Neural cell (in vitro differentiated cells): Measurements from ENCODE around the gene DDA1. TPM values are rescaled to one million over a fixed set of nuclear protein-coding genes. Genes with fewer than 3 reads are reported as not detected.

Source experiments
- H2AFZ ChIP-seq: fragments of 200-600, 300-800 bp; sonication (generic), shearing (Covaris generic); 2 replicates; pipeline ENCODE4 v1.6.0; 2014; ENCODE audit warnings: low read depth, mild to moderate bottlenecking, antibody characterized with exemption, low read length, moderate library complexity
- H3F3A ChIP-seq: fragments of 200-600 bp; shearing (Covaris generic); 2 replicates; pipeline ENCODE4 v1.6.1; 2016; ENCODE audit warnings: mild to moderate bottlenecking, moderate library complexity, mixed read lengths, antibody characterized with exemption, low read length; ENCODE audit not compliant: insufficient read depth, poor library complexity, severe bottlenecking
- H3K27ac ChIP-seq: fragments of 200-600, 300-800 bp; sonication (generic), shearing (Covaris generic); 2 replicates; pipeline ENCODE4 v1.5.1; 2014; ENCODE audit warnings: mild to moderate bottlenecking, low read length, moderate library complexity
- H3K27me3 ChIP-seq: fragments of 300-800, 200-600 bp; sonication (generic), shearing (Covaris generic); 2 replicates; pipeline ENCODE4 v1.6.0; 2014; ENCODE audit warnings: mild to moderate bottlenecking, low read depth, low read length, moderate library complexity; ENCODE audit not compliant: insufficient read depth
- H3K36me3 ChIP-seq: fragments of 300-800, 200-600 bp; sonication (generic), shearing (Covaris generic); 2 replicates; pipeline ENCODE4 v1.5.1; 2014; ENCODE audit warnings: mild to moderate bottlenecking, antibody characterized with exemption, low read length, moderate library complexity; ENCODE audit not compliant: insufficient read depth
- H3K4me2 ChIP-seq: fragments of 300-800, 200-600 bp; sonication (generic), shearing (Covaris generic); 2 replicates; pipeline ENCODE4 v1.6.0; 2014; ENCODE audit warnings: mild to moderate bottlenecking, low read length
- H3K4me3 ChIP-seq: fragments of 300-800, 200-600 bp; sonication (generic), shearing (Covaris generic); 2 replicates; pipeline ENCODE4 v1.5.1; 2014; ENCODE audit warnings: mild to moderate bottlenecking, low read length, moderate library complexity
- H3K79me2 ChIP-seq: fragments of 200-600 bp; shearing (Covaris generic); replicated peaks from 2 replicates; pipeline ENCODE4 v1.6.0; 2014; ENCODE audit warnings: mild to moderate bottlenecking, low read length, moderate library complexity; ENCODE audit not compliant: insufficient read depth
- H3K9ac ChIP-seq: fragments of 300-800, 200-600 bp; sonication (generic), shearing (Covaris generic); 2 replicates; pipeline ENCODE4 v1.6.1; 2016; ENCODE audit warnings: mild to moderate bottlenecking, low read length, mixed read lengths
- H3K9me2 ChIP-seq: fragments of 200-600 bp; shearing (Covaris generic); 2 replicates; pipeline ENCODE4 v1.6.1; 2016; ENCODE audit warnings: mild to moderate bottlenecking, low read length, mixed read lengths; ENCODE audit not compliant: insufficient read depth
- H3K9me3 ChIP-seq: fragments of 200-600, 300-800 bp; sonication (generic), shearing (Covaris generic); 2 replicates; pipeline ENCODE4 v1.6.1; 2016; ENCODE audit warnings: mild to moderate bottlenecking, mixed run types, low read length, moderate library complexity, mixed read lengths
- H4K20me1 ChIP-seq: fragments of 200-600 bp; shearing (Covaris generic); 2 replicates; pipeline ENCODE4 v1.6.1; 2016; ENCODE audit warnings: mild to moderate bottlenecking, mixed run types; ENCODE audit not compliant: insufficient read depth
- EP300 ChIP-seq: fragments of 450-650 bp; conservative IDR thresholded peaks from 2 replicates; pipeline ENCODE4 v1.6.1; 2014; ENCODE audit warnings: antibody characterized with exemption, mild to moderate bottlenecking, moderate library complexity; ENCODE audit not compliant: poor library complexity, severe bottlenecking
- EZH2 ChIP-seq: fragments of 200-600, 300-800 bp; shearing (Covaris generic), sonication (generic); IDR thresholded peaks from 2 replicates; pipeline ENCODE4 v1.6.1; 2014; ENCODE audit warnings: antibody characterized with exemption, low read length, borderline replicate concordance, mild to moderate bottlenecking; ENCODE audit not compliant: insufficient read depth, poor library complexity, severe bottlenecking
- MXI1 ChIP-seq: fragments of 450-650 bp; conservative IDR thresholded peaks from 2 replicates; pipeline ENCODE4 v1.6.1; 2014; ENCODE audit warnings: antibody characterized with exemption, mild to moderate bottlenecking; ENCODE audit not compliant: poor library complexity, severe bottlenecking
- POLR2AphosphoS5 ChIP-seq: IDR thresholded peaks from 2 replicates; pipeline ENCODE4 v1.6.1; 2012
- RAD21 ChIP-seq: fragments of 450-650 bp; conservative IDR thresholded peaks from 2 replicates; pipeline ENCODE4 v1.6.1; 2014; ENCODE audit warnings: antibody characterized with exemption, mild to moderate bottlenecking, moderate library complexity
- SMC3 ChIP-seq: fragments of 450-650 bp; conservative IDR thresholded peaks from 2 replicates; pipeline ENCODE4 v1.6.1; 2014; ENCODE audit warnings: antibody characterized with exemption, mild to moderate bottlenecking, moderate library complexity; ENCODE audit not compliant: poor library complexity
- TAF1 ChIP-seq: IDR thresholded peaks from 2 replicates; pipeline ENCODE4 v1.6.1; 2012; ENCODE audit warnings: low read depth
- polyA plus RNA-seq: library from polyadenylated mRNA; depleted of rRNA; stranded (reverse); fragments of >200 nt; gene quantifications from 2 replicates; pipeline ENCODE4 v1.2.3, GENCODE V29; 2014
- TF ChIP-seq, protein P1 (sequence below): IDR thresholded peaks from 2 replicates; pipeline ENCODE4 v1.6.1; 2012; ENCODE audit warnings: borderline replicate concordance
- TF ChIP-seq, protein P2 (sequence below): fragments of 450-650 bp; IDR thresholded peaks from 2 replicates; pipeline ENCODE4 v1.5.1; 2014; ENCODE audit warnings: antibody characterized with exemption, mild to moderate bottlenecking, moderate library complexity; ENCODE audit not compliant: poor library complexity, severe bottlenecking

The DDA1 gene
- polyA plus RNA-seq, 1 donor from 2014 or later, result 25.4 TPM

DNA sequence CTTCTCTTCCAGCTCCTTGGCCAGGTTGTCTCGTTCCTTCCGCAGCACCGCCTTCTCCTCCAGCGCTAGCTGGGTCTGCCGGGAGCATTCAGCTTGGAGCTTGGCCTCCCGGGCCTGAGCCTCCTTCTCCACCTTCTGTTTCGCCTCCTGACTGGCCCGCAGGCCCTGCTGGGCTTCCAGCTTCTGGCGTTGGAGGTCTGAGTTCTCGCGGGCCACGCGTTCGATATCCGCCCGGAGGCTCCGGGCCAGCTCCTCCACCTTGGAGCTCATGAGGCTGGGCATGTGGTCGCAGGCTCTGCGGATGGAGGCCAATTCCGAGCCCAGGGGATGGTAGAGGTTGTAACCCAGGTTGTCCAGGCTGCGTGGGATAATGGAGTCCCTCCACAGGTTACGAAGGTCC is 56.0 kb downstream of the DDA1 start:
- Histone ChIP-seq H3K79me2 (no peaks in the 10 kb centered on the region), H2AFZ (no peak overlapping the region), H3F3A (no peaks in the 10 kb centered on the region), H3K4me2 (no peak overlapping the region), H3K36me3 (no peaks in the 10 kb centered on the region), H3K9me3 (no peaks in the 10 kb centered on the region), H4K20me1 (no peaks in the 10 kb centered on the region), H3K27me3 (no peaks in the 10 kb centered on the region), H3K27ac (no peak overlapping the region), H3K9ac (no peak overlapping the region), H3K4me3 (no peak overlapping the region), H3K9me2 (no peaks in the 10 kb centered on the region)
- TF ChIP-seq RAD21, result no peak
- TF ChIP-seq TAF1, result no peak
- no peak for TF ChIP-seq EZH2
- TF ChIP-seq, protein P1, sequence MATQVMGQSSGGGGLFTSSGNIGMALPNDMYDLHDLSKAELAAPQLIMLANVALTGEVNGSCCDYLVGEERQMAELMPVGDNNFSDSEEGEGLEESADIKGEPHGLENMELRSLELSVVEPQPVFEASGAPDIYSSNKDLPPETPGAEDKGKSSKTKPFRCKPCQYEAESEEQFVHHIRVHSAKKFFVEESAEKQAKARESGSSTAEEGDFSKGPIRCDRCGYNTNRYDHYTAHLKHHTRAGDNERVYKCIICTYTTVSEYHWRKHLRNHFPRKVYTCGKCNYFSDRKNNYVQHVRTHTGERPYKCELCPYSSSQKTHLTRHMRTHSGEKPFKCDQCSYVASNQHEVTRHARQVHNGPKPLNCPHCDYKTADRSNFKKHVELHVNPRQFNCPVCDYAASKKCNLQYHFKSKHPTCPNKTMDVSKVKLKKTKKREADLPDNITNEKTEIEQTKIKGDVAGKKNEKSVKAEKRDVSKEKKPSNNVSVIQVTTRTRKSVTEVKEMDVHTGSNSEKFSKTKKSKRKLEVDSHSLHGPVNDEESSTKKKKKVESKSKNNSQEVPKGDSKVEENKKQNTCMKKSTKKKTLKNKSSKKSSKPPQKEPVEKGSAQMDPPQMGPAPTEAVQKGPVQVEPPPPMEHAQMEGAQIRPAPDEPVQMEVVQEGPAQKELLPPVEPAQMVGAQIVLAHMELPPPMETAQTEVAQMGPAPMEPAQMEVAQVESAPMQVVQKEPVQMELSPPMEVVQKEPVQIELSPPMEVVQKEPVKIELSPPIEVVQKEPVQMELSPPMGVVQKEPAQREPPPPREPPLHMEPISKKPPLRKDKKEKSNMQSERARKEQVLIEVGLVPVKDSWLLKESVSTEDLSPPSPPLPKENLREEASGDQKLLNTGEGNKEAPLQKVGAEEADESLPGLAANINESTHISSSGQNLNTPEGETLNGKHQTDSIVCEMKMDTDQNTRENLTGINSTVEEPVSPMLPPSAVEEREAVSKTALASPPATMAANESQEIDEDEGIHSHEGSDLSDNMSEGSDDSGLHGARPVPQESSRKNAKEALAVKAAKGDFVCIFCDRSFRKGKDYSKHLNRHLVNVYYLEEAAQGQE, result no peak
- TF ChIP-seq, protein P2, sequence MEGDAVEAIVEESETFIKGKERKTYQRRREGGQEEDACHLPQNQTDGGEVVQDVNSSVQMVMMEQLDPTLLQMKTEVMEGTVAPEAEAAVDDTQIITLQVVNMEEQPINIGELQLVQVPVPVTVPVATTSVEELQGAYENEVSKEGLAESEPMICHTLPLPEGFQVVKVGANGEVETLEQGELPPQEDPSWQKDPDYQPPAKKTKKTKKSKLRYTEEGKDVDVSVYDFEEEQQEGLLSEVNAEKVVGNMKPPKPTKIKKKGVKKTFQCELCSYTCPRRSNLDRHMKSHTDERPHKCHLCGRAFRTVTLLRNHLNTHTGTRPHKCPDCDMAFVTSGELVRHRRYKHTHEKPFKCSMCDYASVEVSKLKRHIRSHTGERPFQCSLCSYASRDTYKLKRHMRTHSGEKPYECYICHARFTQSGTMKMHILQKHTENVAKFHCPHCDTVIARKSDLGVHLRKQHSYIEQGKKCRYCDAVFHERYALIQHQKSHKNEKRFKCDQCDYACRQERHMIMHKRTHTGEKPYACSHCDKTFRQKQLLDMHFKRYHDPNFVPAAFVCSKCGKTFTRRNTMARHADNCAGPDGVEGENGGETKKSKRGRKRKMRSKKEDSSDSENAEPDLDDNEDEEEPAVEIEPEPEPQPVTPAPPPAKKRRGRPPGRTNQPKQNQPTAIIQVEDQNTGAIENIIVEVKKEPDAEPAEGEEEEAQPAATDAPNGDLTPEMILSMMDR, result no peak
- no peak for TF ChIP-seq MXI1
- no peak for TF ChIP-seq SMC3
- TF ChIP-seq POLR2AphosphoS5, result no peak
- TF ChIP-seq EP300, result no peak

DNA sequence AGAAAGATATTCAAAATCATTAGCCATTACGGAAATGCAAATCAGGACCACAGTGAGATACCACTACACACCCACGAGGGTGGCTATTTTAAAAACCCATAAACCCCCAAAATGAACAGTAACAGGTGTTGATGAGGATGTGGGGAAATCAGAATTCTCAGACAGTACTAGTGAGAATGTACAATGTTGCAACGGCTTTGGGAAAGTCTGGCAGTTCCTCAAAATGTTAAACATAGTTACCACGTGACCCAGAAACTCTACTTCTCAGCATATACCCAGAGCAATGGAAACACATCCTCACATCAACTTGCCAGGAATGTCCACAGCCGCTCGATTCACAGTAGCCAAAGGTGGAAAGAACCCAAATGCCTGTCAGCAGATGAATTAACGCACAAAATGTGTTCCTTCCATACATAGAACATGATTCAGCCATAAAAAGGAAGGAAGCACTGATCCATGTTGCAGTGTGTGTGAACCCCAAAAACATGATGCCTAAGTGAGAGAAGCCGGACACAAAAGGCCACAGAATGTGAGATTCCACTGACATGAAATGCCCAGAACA is 60.7 kb downstream of the DDA1 start:
- Histone ChIP-seq H3K4me3 (no peak overlapping the region), H3K9me2 (no peaks in the 10 kb centered on the region), H3K9ac (no peak overlapping the region), H2AFZ (no peak overlapping the region), H3K27me3 (no peaks in the 10 kb centered on the region), H3K79me2 (no peaks in the 10 kb centered on the region), H3K27ac (no peak overlapping the region), H3K36me3 (no peaks in the 10 kb centered on the region), H4K20me1 (no peaks in the 10 kb centered on the region), H3K4me2 (no peak overlapping the region), H3K9me3 (no peaks in the 10 kb centered on the region), H3F3A (no peaks in the 10 kb centered on the region)
- TF ChIP-seq SMC3 (no peak), EP300 (no peak), MXI1 (no peak), EZH2 (no peak), TAF1 (no peak), POLR2AphosphoS5 (no peak), RAD21 (no peak)
- TF ChIP-seq, protein P1, result no peak
- TF ChIP-seq, protein P2, result no peak
